Stimulated activated CD4-positive, alpha-beta T cell treated with anti-CD3 and anti-CD28 coated beads, Interleukin-12 subunit alpha, Interleukin-12 subunit beta, amount 100 ng/mL, for 4 hours (primary cell): ENCODE results near the gene SPG7.

Experiments
- DNase-seq: peaks from one replicate; pipeline ENCODE4 v3.0.0-alpha.2; 2020

The SPG7 gene

DNA sequence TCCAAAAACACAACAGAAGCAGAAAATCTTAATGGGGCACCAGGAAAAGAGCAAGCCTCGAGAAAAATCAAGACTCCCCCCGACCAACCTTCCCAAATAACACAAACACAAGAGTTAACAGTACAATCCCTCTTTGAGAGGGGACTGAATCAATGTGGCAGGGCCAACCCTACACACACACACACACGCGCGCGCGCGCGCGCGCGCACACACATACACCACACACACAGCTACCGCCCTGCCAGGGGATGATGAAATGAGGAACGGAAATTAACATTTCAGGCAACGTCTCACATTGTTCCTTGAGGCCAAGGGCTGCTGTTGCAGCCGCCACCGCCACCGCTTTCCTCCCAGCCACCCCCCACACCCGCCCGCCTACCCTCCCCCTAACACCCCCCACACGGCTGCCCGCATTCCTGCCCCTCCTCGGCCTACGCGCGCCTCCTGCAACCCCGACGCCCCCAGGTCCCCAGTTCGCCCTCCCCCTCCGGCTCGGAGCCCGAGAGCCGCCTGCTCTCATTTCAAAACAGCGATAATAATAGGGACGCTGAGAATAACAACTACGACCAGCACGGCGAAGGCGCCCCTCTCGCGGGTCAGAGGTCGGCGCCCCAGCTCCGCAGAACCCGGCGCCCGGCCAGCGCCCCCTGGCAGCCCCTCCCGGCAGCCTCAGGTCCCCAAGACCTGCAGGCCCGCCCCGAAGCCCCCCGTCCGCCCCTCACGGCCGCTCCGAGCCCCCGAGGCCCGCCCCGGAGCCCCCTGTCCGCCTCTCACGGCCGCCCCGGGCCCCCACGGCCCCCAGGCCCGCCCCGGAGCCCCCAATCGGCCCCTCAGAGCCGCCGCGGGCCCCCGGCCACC is 18.9 kb upstream of the SPG7 start:
- DNase-seq = peak; percentile 76

DNA sequence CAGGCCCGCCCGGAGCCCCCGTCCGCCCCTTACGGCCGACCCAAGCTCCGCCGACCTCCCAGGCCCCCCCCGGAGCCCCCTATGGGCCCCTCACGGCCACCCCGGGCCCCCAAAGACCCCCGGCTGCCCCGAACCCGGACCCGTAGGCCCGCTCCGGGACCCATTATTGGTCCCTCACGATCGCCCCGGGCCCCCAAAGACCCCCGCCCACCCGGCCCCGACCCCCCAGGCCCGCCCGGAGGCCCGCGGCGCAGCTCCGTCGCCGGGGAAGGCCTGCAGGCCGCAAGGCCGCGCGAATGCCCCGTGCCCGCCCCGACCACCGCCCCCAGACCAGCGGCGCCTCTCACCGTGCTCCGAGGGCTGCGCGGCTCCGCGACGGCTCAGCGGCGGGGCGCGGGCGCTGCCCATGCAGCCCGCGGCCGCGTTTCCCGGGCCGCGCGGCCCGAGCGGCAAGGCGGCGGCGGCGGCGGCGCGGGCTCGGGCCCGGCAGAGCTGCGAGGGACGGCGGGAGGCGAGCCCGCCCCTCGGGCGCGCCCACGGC is 18.2 kb upstream of the SPG7 start:
- no peak for DNase-seq

DNA sequence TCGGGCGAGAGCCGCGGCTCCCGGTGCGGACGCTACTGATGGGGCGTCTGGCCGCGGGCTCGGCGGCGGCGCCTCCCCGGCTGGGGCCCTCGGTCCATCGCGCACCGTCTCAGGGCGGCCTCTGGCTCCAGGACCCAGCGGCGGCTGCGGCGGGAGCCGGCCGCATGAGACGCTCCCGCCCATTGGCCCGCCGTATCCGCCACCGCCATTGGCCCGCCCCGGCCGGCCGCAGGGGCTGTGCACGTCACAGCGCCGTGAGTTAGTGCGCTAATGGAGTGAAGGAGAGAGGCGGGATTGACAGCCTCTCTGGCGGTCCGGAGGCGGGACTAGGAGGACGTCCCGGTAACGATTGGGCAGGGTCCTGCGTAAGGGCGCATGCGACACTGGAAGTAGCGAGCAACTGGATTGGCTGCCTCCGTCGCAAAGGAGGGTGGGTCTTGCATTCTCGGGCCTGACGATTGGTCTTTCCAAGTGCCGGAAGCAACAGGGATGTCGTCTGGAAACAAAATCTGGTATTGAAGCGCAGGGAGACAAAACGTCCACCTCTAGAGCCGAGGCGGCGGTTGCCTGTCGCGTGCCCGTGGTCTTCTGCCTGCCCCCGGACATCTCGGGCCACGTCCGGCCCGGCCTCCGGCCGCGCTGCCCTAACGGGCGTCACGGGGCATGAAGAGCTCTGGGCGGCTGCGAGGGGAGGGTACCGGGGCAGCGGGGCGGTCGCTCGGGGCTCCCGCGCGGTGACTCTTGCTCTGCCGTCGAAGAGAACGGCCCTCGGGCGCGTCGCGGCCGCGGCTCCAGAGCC is 17.6 kb upstream of the SPG7 start, which contains the start of gene ANKRD11:
ANKRD11 (minus strand) TSS at position 123 of the 799 bp plus-strand sequence. CDS start 173,542 bp downstream, outside the sequence.
- DNase-seq = peak; percentile 94

DNA sequence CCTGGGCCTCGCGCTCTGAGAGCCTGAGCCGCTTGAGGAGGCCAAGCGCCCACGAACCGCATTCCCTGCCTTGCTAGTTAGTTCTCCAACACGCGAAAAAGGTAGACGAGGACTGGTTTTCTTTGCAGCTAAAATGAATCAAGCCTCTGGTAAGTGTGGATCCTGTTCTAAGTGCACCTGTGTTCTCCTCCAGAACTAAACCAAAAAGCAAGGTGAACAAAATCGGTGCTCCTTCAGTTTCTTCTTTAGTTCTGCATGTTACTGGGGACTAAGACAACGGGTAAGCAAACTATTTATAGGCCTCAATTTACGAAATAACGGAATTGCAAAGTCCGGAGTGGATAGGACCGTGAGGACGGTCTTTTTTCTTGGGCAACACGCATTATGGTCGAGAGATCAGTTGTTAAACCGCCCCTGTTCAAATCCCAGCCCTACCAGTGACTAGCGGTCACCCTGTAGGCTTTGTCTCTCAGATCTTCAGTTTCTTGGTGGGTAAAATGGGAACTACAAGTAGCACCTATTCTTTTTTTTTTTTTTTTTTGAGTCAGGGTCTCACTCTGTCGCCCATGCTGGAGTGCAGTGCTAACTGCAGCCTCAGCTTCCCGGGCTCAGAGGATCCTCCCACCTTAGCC is 16.8 kb upstream of the SPG7 start:
- DNase-seq = no peak

DNA sequence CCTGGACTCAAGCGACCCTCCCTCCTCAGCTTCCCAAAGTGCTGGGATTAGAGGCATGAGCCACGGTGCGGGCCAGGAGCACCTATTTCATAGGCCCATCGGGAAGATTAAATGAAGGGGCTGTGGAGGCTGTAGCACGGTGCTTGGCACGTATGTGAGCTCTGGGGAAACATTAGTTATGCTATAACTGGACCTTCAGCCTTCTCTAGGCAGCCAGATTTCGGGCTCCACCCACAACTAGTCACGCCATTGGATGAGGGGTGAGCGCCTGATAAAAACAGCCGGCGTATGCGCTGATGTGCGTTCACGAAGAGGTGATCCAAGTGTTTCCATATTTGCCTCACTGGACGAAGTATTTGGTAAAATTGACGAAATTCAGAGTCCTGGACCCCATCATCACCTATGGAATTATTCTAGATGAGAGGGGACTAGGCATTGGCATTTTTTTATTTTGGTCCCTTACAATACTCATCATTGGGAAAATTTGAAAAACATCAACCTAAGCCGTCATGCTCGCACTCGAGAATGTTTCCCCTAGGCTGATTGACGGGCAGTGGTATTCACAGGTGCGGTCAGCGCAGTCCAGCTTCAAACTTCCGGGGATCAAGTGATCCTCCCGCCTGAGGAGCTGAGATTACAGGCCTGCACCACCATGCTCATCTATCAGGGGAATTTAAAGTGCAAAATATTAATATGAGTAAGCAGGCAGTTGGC is 16.1 kb upstream of the SPG7 start:
- DNase-seq = no peak

DNA sequence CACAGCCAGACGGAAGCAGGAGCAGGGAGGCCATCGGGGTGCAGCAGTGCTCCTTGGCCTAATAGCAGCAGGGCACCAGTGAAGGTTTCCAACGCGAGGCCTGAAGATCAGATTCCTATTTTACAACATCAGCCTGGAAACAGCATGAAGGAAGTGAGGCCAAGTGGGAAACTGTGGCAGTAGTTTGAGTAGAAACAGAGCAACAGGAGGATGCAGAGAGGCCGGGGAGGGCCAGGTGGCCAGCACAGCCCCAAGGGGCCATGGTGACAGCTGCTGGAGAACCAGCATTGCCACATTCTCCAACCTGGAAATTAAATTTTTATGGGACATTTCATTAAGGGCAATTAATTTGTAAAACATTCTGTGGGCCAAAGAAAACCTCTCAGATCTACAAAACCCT is 14.4 kb upstream of the SPG7 start:
- no peak for DNase-seq

DNA sequence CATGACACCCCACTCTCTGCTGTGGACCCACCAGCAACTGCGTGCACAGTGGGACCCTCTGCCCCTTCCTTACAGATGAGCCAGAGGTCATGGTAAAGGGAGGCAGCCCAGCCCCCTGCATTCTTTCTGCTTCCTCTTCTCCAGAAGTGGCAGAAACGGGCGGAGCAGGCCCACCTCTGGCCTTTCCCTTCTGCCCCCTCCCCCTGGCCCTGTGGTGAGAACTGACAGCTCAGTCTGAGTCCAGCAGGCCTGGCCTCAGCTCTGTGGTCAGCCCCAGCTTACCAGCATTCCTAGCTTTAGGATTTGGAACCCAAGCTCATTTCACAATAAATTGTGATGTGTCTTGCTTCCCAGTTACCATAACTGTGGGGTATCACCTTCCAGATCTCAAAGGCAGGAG is 13.1 kb upstream of the SPG7 start:
- no peak for DNase-seq

DNA sequence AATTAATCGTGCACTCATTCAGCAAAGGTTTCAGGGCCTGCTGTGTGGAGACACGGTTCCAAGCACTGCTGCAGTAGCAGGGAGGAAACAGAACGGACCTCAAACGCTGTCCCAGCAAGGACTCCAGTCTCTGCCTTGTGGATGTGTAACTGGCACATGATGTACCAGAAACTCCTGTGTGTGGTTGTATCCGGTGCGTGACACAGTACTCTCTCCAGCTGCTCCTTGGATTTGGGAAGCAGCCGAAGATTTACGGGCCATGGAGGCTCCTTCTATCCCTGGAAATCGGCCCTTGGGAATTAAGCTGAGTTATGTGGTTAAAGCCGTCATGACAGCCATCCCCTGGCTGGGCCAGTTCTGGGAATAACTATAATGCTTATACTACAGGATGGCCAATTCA is 9.4 kb upstream of the SPG7 start:
- no peak for DNase-seq

DNA sequence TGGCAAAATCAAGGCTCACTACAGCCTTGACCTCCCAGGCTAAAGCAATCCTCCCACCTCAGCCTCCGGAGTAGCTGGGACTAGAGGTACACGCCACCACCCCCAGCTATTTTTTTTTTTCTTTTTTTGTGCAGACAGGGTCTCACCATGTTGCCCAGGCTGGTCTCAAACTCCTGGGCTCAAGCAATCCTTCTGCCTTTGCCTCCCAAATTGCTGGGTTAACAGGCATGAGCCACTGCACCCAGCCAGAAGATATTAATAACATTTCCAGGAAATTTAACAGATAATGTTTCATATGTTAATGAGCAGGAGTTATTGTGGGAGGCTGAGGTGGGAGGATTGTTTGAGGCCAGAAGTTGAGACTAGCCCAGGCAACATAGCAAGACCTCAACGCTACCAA is 8.4 kb upstream of the SPG7 start:
- DNase-seq = no peak

DNA sequence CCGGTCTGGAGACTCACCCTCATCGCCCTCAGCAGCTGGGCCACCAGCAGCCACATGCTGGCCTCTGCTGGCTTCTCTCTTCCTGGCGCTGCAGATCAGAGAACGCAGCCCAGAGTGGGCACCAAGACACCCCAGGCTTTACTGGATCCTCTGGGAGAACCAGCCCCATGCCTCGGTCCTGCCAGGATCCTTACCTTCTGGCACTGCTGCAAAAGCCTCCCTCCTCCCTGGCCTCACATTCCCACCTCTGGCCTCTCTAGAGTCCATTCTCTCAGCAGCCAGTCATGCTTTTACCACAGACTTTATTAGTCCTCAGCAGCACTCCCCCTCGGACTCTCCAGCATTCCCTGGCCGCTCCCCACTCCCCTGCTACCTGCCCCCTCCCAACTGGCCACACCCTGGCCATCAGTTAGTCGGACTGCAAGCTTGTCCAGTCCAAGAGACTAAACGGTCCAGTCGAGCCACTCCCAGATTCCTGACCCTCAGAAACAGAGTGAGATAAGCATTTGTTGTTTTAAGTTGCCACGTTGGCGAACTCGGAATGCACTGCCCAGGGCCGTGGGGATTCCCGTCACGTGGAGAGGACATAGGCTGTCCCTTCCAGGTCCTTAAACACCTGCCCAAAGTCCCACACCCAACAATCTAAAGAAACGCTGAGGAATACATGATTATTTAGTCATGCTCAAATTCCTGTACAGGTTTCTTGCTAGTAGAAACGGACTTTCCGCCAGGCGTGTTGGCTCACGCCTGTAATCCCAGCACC is 5.9 kb upstream of the SPG7 start:
- no peak for DNase-seq

DNA sequence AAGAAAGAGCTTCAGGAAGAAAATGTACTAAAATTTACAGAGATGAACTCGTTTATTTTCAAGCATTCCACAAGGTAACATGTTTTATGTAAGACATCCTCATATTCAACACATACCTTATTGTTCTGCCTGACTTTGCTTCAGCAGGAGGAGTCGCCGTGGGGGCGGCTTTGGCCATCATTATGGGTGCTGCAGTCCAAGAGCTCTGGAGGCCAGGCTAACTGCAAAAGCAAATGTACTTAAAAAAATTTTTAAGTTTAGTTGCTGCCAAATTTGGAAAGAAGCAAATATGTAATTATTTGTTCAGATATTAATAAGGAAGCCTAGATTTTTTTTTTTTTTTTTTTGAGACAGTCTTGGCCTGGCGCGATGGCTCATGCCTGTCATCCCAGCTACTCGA is 4.1 kb upstream of the SPG7 start:
- DNase-seq = no peak

DNA sequence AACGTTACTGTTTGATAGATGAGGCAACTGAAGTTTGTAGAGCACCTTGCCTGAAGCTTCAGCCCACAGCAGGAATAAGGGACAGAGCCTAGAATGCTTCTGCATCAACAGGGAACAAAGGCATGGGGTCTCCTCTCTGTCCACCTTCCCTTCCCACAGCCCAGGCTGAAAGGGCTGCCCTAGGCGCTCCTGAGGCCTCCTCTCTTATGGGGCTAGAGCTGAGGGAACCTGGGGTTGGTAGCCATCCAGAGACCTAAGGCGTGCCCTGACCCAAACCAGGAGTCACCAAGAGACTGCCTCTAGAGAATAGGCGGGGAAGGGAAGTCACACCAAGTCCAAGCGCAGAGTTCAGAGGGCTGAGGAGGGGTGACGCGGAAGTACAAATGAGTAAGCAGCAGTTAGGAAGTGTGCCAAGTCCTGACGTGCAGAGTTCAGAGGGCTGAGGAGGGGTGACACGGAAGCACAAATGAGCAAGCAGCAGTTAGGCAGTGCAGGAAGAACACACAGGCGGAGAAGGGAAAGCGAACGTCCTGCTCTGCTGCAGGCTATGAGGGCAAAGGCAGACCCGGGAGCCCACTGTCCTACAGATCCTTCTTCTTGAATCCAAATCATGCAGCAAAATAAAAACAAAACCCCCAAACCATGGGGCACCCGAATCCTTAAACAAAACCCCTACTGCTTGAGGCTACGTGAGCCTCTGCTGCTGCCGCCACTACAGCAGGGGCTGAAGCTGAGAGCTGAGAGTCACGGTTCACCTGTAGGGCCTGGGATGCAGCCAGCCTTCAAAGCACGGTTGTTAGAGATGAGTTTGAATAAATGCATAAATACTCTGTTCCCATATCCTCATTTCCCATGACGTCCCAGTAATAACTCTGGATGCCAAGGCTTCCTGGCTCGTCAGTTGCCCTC is 2.7 kb upstream of the SPG7 start:
- DNase-seq = peak; percentile 77

DNA sequence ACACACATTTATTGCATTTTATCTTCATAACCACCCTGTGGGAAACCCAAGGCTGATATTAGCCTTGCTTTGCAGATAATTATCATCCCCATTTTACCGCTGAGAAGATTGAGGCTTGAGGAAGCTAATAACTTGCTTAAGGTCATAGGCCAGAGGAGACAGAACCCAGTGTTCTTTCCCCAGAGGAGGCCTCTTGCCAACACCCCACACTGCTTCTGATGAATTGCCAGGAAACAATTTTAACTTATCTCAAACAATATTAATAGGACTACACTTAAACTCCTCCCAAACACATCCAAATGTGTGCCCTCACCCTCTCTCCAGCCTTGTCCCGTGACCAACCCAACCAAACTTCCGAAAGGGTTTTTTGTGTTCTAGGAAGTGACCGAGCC is 2.1 kb upstream of the SPG7 start:
- no peak for DNase-seq

DNA sequence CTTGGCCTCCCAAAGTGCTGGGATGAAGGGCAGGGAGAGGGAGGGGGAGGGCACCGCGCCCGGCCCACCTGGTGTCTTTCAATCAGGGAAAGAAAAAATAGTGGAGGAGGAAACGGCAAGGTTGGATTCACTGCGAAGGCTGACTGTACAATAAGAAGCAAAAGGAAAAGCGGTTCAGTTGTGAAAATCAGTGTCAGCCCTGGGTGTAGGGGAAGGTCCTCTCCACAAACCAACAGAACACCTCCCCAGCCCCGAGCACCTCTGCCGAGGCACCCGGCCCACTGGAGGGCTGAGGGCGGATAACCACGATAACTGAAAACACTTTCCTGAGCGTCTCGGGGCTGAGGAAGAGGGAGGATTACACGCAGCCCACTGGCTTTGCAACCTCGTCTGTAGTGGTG is 1.4 kb upstream of the SPG7 start:
- DNase-seq = no peak

DNA sequence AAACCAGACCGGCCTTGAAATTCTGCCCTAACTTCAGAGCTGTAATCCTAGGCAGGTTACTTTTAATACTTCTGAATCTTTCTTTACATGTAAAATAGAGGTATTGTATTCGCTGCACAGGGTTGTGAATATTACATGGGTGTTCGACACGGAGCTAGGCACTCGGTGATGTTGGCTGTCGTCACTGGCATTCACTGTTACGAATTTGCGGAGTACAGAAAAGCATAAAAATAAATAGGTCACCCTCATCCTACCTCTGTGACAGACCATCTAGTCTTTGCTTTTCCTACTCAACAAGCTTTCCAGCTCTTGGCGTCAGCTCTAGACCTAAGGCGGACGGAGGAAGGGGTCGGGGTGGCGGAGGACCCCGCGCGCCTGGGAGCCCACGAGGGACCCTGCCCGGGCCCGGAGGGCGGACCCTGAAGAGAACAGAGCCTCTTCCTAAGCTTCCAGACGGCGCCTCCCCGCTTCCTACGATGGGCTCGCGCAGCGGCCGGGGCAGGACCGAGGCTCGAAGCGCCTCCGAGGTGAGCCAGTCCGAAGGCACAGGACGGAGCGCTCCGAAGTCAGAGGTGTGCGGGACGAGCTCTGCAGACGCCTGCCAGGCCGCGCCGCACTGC is 879 bp upstream of the SPG7 start:
- no peak for DNase-seq

DNA sequence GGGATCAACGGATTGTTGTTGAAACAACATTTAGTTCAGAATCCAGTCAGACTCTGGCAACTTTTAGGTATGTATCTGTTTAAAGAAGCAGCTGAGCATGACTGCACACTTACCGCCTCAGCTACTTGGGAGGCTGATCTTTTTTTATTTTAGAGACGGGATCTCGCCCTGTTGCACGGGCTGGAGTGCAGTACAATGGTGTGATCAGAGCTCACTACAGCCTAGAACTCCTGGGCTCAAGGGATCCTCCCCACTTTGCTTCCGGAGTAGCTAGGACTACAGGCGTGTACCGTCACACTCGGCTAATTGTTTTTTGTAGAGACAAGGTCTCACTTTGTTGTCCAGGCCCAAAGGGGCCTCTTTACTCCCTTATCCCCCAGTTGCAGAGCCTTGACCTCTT is 2.3 kb downstream of the SPG7 start:
- no peak for DNase-seq

DNA sequence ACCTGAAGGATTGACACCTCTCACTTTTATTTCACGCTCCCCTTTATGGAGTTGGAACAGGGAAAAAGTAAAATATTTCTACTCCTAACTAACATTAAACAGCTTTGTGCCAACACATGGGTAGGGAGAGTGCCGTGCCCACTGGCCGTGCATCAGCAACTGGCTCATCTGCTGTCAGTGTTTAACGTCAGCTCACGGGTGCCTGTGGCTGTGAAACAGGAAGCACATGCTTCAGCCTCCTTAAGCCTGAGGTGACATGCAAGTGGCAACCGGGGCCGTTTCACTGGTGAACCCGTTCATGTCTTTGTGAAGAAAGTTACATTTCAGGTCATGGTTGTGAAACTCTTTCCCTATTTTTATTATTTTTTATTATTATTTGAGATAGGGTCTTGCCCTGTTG is 3.2 kb downstream of the SPG7 start:
- DNase-seq = no peak

DNA sequence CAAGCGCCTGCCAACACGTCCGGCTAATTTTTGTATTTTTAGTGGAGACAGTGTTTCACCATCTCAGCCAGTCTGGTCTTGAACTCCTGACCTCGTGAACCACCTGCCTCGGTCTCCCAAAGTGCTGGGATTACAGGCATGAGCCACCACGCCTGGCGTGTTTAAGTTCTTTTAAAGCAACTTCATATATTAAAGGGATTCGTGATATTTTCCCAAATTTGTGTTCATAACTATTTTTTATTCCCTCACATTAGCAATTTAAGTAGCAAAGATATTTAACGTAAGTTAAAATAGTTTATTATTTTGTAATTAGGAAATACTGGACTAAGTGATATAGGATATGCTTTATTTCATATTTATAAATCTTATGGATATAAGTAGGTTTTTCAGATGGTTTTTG is 4.2 kb downstream of the SPG7 start:
- DNase-seq = no peak

DNA sequence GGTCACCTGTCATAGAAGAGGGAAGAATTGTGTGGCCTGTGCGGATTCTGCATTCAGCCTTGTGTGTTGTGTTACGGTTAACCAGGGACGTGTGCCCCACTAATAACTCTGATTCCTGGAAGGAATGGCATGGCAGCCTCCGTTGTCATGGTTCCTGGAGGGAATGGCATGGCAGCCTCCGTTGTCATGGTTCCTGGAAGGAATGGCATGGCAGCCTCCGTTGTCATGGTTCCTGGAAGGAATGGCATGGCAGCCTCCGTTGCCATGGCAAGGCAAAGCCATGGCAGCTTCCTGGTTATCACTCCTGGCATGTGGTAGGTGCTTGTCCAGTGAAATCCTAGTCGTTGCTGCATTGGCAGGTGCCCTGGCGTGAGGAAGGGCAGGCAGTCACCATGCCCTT is 8.9 kb downstream of the SPG7 start:
- no peak for DNase-seq

DNA sequence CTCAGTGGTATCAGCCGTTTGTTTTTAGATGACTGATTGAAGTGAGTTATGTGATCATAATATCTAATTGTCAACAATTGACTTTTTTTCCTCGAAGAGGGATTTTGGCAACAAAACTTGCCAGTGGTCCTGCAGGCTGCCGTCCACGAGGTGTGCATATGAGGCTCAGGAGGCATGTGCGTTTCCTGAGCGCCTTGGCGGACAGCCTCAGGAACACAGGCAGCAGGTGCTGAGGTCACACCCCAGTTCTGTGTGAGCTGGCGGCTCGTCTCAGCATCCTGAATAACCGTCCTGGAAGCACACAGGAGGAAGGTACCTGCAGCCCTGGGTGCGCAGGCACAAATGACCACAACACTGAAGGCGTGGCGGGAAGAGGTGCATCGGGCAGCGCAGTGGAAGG is 11.7 kb downstream of the SPG7 start:
- no peak for DNase-seq
